Astrocyte (in vitro differentiated cells and primary cell): ENCODE data around the gene MANSC4.
"Not testable (repeated sequence)": the region's sequence is repeated elsewhere in the genome, so short reads cannot be mapped to it uniquely, and the experiment has no call there.

ENCODE experiments used
- EZH2 ChIP-seq: IDR thresholded peaks from 2 replicates; pipeline ENCODE4 v1.6.1; 2012; ENCODE audit warnings: mild to moderate bottlenecking, low read length, inconsistent platforms; ENCODE audit not compliant: insufficient read depth
- TF ChIP-seq, protein P1 (sequence below): IDR thresholded peaks from 2 replicates; pipeline ENCODE4 v1.5.1; 2011; ENCODE audit warnings: low read depth, mild to moderate bottlenecking, inconsistent platforms, low read length, moderate library complexity; ENCODE audit not compliant: insufficient read depth

DNA sequence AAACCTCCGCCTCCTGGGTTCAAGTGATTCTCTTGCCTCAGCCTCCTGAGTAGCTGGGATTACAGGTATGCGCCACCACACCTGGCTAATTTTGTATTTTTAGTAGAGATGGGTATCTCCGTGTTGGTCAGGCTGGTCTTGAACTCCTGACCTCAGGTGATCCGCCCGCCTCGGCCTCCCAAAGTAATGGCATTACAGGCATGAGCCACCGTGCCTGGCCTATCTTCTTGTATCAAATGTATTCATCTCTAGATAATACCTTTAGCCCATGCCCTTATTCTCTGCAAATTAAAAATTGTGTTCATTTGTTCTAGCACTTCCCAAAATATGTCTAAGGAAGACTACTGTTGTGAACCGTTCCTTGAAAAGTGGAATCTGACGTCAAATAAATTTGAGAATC, 45.7 kb downstream of the MANSC4 start:
- TF ChIP-seq, protein P1, sequence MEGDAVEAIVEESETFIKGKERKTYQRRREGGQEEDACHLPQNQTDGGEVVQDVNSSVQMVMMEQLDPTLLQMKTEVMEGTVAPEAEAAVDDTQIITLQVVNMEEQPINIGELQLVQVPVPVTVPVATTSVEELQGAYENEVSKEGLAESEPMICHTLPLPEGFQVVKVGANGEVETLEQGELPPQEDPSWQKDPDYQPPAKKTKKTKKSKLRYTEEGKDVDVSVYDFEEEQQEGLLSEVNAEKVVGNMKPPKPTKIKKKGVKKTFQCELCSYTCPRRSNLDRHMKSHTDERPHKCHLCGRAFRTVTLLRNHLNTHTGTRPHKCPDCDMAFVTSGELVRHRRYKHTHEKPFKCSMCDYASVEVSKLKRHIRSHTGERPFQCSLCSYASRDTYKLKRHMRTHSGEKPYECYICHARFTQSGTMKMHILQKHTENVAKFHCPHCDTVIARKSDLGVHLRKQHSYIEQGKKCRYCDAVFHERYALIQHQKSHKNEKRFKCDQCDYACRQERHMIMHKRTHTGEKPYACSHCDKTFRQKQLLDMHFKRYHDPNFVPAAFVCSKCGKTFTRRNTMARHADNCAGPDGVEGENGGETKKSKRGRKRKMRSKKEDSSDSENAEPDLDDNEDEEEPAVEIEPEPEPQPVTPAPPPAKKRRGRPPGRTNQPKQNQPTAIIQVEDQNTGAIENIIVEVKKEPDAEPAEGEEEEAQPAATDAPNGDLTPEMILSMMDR: not testable (repeated sequence)
- not testable (repeated sequence) for TF ChIP-seq EZH2
